Transverse colon (tissue), 4 donors: ENCODE data around the gene SDCCAG8. TPM values are rescaled to one million over a fixed set of nuclear protein-coding genes. Genes with fewer than 3 reads are reported as not detected.

ENCODE experiments used
- DNase-seq: peaks from one replicate; pipeline ENCODE4 v3.0.0-alpha.2; 2019
- H3K27ac ChIP-seq, 4 donors: fragments of 200-600 bp; sonication (generic); 2 replicates each; pipeline ENCODE4 v1.5.1; 2016 to 2018; ENCODE audit warnings: inconsistent platforms in 4 of 4
- H3K27me3 ChIP-seq: fragments of 200-600 bp; sonication (generic); 2 replicates; pipeline ENCODE4 v1.5.1; 2017; ENCODE audit warnings: inconsistent platforms
- H3K36me3 ChIP-seq, 4 donors: fragments of 200-600 bp; sonication (generic); 2 replicates each; pipeline ENCODE4 v1.5.1; 2017 to 2019; ENCODE audit warnings: inconsistent platforms in 4 of 4
- H3K4me1 ChIP-seq, 4 donors: fragments of 200-600 bp; sonication (generic); 2 replicates each; pipeline ENCODE4 v1.5.1; 2017 to 2020; ENCODE audit warnings: inconsistent platforms in 4 of 4
- H3K4me3 ChIP-seq, 4 donors: fragments of 200-600 bp; sonication (generic); 1 replicate in 1 of 4; 2 replicates in 3 of 4; pipeline versions ENCODE4 v1.5.1 to v1.6.1; 2017 to 2019; ENCODE audit warnings: inconsistent platforms in 4 of 4
- H3K9me3 ChIP-seq, 2 donors: fragments of 200-600 bp; sonication (generic); 2 replicates each; pipeline ENCODE4 v1.5.1; 2017 to 2019; ENCODE audit warnings: inconsistent platforms in 2 of 2
- EP300 ChIP-seq: sonication (generic); formaldehyde crosslinking; IDR thresholded peaks from one replicate; pipeline ENCODE4 v1.6.1; 2017; ENCODE audit warnings: antibody characterized with exemption, low read depth
- POLR2A ChIP-seq: fragments of 450-650 bp; IDR thresholded peaks from one replicate; pipeline ENCODE4 v1.6.1; 2016; ENCODE audit warnings: antibody characterized with exemption, mild to moderate bottlenecking, moderate library complexity
- POLR2AphosphoS5 ChIP-seq, 3 donors: sonication (generic); formaldehyde crosslinking; IDR thresholded peaks; one replicate each; pipeline ENCODE4 v1.6.1; 2016; ENCODE audit warnings: antibody characterized with exemption in 3 of 3
- WGBS, 2 donors: methylation state at CpG; one replicate each; pipeline ENCODE4 v1.1.5; 2018; ENCODE audit warnings: low coverage in 1 of 2; 5-methylcytosine and 5-hydroxymethylcytosine counted together
- in situ Hi-C, 4 donors: fragments of 200-750 bp; cut with MboI; loops; one replicate each; pipeline versions ENCODE4 v1.15.0 to v1.15.1; 2017; ENCODE audit warnings: low sequenced_read_pairs in 3 of 4, low pct_ligation_motif_present in 1 of 4, low pct_unique_long_range_greater_than_20kb in 1 of 4
- intact Hi-C: fragments of 100-400 bp; cut with DNase I; formaldehyde crosslinking; loops from one replicate; pipeline ENCODE4 v1.15.1; 2023; ENCODE audit warnings: low total_unique reads
- total RNA-seq, 4 donors: library from RNA; depleted of rRNA; stranded (reverse); fragments of >200 nt; gene quantifications; one replicate each; pipeline ENCODE4 v1.1.0, GENCODE V29; 2016
- TF ChIP-seq, protein P1 (sequence below), 5 experiments: fragments of 200-600 bp in 3 of 5; fragments of 450-650 bp in 2 of 5; sonication (generic) in 3 of 5; IDR thresholded peaks; 1 replicate in 2 of 5; 2 replicates in 3 of 5; pipeline ENCODE4 v1.5.1; 2016 to 2017; ENCODE audit warnings: antibody characterized with exemption in 5 of 5, inconsistent platforms in 3 of 5, mild to moderate bottlenecking in 2 of 5, moderate library complexity in 1 of 5

SDCCAG8 gene
- total RNA-seq, 4 donors from 2014 or later = 28.8 to 101 (median 42.5) TPM

DNA sequence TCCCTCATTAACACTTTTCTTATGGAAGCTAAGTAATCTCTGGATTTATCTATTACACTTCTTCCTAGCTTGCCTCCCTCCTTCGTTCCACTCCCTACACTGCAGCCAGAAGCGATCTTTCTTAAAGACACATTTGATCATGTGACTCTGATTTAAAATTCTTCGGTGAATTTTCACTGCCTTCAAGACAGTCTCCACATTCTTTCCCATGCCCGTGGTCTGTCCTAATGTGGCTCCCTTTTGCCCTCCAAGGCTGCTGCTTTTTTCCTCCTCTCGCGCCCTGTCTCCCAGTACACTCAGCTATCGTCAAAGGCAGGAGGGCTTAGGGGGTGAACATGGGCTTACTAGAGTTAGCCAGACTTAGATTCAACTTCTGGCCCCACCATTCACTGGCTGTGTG lies 64.4 kb downstream of the SDCCAG8 start:
- Histone ChIP-seq H3K27me3 (no peaks in the 10 kb centered on the region), H3K27ac (no peak overlapping the region), H3K4me1 (no peaks in the 10 kb centered on the region), H3K4me3 (no peak overlapping the region), H3K9me3 (no peaks in the 10 kb centered on the region), H3K36me3 (peaks cover 0 to 5% (median 1%) of the 10 kb centered on the region in 4 donors)
- no peak for DNase-seq
- no peak for TF ChIP-seq POLR2AphosphoS5 (IDR thresholded peaks at IDR 0.05)
- no peak for TF ChIP-seq EP300
- TF ChIP-seq, protein P1, sequence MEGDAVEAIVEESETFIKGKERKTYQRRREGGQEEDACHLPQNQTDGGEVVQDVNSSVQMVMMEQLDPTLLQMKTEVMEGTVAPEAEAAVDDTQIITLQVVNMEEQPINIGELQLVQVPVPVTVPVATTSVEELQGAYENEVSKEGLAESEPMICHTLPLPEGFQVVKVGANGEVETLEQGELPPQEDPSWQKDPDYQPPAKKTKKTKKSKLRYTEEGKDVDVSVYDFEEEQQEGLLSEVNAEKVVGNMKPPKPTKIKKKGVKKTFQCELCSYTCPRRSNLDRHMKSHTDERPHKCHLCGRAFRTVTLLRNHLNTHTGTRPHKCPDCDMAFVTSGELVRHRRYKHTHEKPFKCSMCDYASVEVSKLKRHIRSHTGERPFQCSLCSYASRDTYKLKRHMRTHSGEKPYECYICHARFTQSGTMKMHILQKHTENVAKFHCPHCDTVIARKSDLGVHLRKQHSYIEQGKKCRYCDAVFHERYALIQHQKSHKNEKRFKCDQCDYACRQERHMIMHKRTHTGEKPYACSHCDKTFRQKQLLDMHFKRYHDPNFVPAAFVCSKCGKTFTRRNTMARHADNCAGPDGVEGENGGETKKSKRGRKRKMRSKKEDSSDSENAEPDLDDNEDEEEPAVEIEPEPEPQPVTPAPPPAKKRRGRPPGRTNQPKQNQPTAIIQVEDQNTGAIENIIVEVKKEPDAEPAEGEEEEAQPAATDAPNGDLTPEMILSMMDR (IDR thresholded peaks at IDR 0.05) = no peak
- TF ChIP-seq POLR2A = no peak
- WGBS, 2 donors = 85 to 90% methylated on average over 4 to 7 of the region's 7 CpGs
- intact Hi-C loops (loop anchor here (10.0 kb wide), 1 partner anchor 855 kb away; no protein-coding TSS in a partner anchor), in situ Hi-C loops (loop anchor here (10.0 to 25.0 kb wide), 2 partner anchors 855 to 858 kb away; no protein-coding TSS in a partner anchor)

GRCh38 chr1:243322326-243322725 lies 66.5 kb downstream of the SDCCAG8 start:
- Histone ChIP-seq H3K9me3 (no peaks in the 10 kb centered on the region), H3K4me3 (no peak overlapping the region), H3K27ac (no peak overlapping the region), H3K4me1 (no peaks in the 10 kb centered on the region), H3K36me3 (peaks cover 0 to under 1% (median 0%) of the 10 kb centered on the region in 4 donors), H3K27me3 (no peaks in the 10 kb centered on the region)
- TF ChIP-seq, protein P1 (IDR thresholded peaks at IDR 0.05) = no peak
- TF ChIP-seq EP300 (no peak), POLR2AphosphoS5 (IDR thresholded peaks at IDR 0.05) (no peak), POLR2A (no peak)
- intact Hi-C loops = loop anchor here (10.0 kb wide), 1 partner anchor 858 kb away; no protein-coding TSS in a partner anchor
- WGBS, 2 donors = 95% methylated on average over 3 of the region's 3 CpGs
- no peak for DNase-seq
- in situ Hi-C loops = loop anchor here (10.0 to 25.0 kb wide), 2 partner anchors 858 to 860 kb away; no protein-coding TSS in a partner anchor

DNA sequence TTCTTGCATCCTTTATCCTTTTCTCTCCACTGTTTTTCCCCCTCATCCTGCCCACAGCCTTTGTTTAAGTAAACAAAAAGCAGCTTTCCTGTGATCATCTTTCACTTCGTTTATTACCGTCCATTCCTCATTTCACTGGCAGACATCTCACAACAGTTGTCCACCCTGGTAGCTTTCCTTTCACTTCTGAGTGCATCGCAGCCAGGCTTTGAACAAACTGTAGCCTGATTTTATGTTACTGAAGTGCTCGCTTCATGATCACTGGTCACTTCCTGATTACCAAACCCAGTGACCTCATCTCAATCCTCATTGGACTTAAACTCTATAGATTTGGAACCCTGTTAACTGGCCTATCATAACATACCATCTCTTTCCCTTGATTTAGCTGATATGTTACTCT lies 67.7 kb downstream of the SDCCAG8 start:
- H3K36me3 ChIP-seq = no peaks in the 10 kb centered on the region
- no peak overlapping the region for H3K4me3 ChIP-seq
- intact Hi-C loops (loop anchor here (10.0 kb wide), 1 partner anchor 859 kb away; no protein-coding TSS in a partner anchor), in situ Hi-C loops (loop anchor here (10.0 to 25.0 kb wide), 2 partner anchors 859 to 861 kb away; no protein-coding TSS in a partner anchor)
- H3K9me3 ChIP-seq = no peaks in the 10 kb centered on the region
- 69 to 75% methylated on average over 4 of the region's 4 CpGs for WGBS, 2 donors
- H3K27me3 ChIP-seq = no peaks in the 10 kb centered on the region
- DNase-seq = no peak
- no peak overlapping the region for H3K27ac ChIP-seq
- TF ChIP-seq POLR2AphosphoS5 (IDR thresholded peaks at IDR 0.05) = no peak
- no peak for TF ChIP-seq EP300
- TF ChIP-seq POLR2A = no peak
- TF ChIP-seq, protein P1 (IDR thresholded peaks at IDR 0.05) = no peak
- no peaks in the 10 kb centered on the region for H3K4me1 ChIP-seq

DNA sequence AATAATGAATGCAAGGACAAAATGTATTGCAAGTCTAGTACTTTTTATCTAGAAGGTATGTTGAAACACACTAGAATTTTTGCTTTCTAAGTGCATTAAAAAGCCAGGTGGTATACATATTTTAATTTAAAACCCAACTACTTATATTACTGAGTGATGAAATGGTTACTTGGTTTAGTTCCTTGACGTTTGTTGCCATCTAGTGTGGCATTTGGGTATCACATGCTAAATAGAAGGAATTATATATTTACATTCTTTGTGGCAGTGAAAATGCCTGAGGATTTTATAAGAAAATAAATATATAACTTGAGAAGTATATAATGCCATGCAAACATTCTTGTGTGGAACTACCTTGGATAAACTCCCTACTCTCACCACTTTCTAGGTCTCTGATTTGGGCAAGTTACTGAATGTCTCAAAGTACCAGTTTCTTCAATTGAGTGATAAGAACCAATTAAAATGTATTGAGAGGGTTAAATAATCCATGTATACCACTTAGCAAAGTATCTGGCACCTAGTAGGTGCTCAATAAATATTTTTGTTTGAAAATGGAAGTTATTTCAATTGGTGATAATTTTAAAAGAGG lies 69.6 kb downstream of the SDCCAG8 start:
- Histone ChIP-seq H3K4me3 (no peak overlapping the region), H3K4me1 (no peaks in the 10 kb centered on the region), H3K9me3 (no peaks in the 10 kb centered on the region), H3K27ac (no peak overlapping the region), H3K36me3 (peaks cover 0 to 2% (median under 1%) of the 10 kb centered on the region in 4 donors), H3K27me3 (no peaks in the 10 kb centered on the region)
- TF ChIP-seq POLR2A (no peak), EP300 (no peak)
- TF ChIP-seq, protein P1 (IDR thresholded peaks at IDR 0.05) = peak; percentile 61 to 79 (median 72)
- in situ Hi-C loops = loop anchor here in 3 of 4 donors (10.0 to 25.0 kb wide), 4 partner anchors 412 to 962 kb away; no protein-coding TSS in a partner anchor
- 0% methylated on average over 1 of the region's 1 CpG for WGBS, 2 donors
- DNase-seq = no peak
- intact Hi-C loops = loop anchor here (10.0 kb wide), 1 partner anchor 861 kb away; no protein-coding TSS in a partner anchor
